ENCODE measurements around the gene C4orf50. TPM values are rescaled to one million over a fixed set of nuclear protein-coding genes. Genes with fewer than 3 reads are reported as not detected.

C4orf50 gene
- total and polyA plus RNA-seq, 2 experiments from 2014 or later = 0.06 to 0.31 TPM

DNA sequence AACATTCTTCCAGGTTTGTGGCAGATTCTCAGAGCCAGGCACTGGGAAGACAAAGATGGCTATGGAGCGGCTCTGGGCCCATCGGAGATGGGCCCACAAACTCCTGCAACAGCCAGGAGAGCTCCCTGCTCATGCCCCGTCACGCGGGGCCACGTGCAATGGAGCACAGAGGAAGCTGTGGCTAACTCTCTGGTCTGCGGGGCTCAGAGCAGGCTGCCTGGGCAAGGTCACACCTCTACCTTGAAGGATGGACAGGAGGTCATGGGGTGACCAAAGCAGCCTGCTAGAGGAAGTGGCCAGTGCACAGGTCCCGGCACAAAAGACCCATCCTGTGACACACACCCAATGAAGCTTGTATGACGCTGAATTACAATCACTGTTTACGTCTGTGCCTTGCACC is 45.2 kb downstream of the C4orf50 start (continued):
- TF ChIP-seq, protein P1, sequence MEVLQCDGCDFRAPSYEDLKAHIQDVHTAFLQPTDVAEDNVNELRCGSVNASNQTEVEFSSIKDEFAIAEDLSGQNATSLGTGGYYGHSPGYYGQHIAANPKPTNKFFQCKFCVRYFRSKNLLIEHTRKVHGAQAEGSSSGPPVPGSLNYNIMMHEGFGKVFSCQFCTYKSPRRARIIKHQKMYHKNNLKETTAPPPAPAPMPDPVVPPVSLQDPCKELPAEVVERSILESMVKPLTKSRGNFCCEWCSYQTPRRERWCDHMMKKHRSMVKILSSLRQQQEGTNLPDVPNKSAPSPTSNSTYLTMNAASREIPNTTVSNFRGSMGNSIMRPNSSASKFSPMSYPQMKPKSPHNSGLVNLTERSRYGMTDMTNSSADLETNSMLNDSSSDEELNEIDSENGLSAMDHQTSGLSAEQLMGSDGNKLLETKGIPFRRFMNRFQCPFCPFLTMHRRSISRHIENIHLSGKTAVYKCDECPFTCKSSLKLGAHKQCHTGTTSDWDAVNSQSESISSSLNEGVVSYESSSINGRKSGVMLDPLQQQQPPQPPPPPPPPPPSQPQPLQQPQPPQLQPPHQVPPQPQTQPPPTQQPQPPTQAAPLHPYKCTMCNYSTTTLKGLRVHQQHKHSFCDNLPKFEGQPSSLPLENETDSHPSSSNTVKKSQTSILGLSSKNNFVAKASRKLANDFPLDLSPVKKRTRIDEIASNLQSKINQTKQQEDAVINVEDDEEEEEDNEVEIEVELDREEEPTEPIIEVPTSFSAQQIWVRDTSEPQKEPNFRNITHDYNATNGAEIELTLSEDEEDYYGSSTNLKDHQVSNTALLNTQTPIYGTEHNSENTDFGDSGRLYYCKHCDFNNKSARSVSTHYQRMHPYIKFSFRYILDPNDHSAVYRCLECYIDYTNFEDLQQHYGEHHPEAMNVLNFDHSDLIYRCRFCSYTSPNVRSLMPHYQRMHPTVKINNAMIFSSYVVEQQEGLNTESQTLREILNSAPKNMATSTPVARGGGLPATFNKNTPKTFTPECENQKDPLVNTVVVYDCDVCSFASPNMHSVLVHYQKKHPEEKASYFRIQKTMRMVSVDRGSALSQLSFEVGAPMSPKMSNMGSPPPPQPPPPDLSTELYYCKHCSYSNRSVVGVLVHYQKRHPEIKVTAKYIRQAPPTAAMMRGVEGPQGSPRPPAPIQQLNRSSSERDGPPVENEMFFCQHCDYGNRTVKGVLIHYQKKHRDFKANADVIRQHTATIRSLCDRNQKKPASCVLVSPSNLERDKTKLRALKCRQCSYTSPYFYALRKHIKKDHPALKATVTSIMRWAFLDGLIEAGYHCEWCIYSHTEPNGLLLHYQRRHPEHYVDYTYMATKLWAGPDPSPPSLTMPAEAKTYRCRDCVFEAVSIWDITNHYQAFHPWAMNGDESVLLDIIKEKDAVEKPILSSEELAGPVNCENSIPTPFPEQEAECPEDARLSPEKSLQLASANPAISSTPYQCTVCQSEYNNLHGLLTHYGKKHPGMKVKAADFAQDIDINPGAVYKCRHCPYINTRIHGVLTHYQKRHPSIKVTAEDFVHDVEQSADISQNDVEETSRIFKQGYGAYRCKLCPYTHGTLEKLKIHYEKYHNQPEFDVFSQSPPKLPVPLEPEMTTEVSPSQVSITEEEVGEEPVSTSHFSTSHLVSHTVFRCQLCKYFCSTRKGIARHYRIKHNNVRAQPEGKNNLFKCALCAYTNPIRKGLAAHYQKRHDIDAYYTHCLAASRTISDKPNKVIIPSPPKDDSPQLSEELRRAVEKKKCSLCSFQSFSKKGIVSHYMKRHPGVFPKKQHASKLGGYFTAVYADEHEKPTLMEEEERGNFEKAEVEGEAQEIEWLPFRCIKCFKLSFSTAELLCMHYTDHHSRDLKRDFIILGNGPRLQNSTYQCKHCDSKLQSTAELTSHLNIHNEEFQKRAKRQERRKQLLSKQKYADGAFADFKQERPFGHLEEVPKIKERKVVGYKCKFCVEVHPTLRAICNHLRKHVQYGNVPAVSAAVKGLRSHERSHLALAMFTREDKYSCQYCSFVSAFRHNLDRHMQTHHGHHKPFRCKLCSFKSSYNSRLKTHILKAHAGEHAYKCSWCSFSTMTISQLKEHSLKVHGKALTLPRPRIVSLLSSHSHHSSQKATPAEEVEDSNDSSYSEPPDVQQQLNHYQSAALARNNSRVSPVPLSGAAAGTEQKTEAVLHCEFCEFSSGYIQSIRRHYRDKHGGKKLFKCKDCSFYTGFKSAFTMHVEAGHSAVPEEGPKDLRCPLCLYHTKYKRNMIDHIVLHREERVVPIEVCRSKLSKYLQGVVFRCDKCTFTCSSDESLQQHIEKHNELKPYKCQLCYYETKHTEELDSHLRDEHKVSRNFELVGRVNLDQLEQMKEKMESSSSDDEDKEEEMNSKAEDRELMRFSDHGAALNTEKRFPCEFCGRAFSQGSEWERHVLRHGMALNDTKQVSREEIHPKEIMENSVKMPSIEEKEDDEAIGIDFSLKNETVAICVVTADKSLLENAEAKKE (CRISPR knock-in tag; IDR thresholded peaks at IDR 0.05) = no peak
- TF ChIP-seq, protein P2, sequence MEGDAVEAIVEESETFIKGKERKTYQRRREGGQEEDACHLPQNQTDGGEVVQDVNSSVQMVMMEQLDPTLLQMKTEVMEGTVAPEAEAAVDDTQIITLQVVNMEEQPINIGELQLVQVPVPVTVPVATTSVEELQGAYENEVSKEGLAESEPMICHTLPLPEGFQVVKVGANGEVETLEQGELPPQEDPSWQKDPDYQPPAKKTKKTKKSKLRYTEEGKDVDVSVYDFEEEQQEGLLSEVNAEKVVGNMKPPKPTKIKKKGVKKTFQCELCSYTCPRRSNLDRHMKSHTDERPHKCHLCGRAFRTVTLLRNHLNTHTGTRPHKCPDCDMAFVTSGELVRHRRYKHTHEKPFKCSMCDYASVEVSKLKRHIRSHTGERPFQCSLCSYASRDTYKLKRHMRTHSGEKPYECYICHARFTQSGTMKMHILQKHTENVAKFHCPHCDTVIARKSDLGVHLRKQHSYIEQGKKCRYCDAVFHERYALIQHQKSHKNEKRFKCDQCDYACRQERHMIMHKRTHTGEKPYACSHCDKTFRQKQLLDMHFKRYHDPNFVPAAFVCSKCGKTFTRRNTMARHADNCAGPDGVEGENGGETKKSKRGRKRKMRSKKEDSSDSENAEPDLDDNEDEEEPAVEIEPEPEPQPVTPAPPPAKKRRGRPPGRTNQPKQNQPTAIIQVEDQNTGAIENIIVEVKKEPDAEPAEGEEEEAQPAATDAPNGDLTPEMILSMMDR (conservative IDR thresholded peaks at IDR 0.05; ENCODE audit: low read depth in 2 of 2) = no peak
- TF ChIP-seq JUNB (IDR thresholded peaks at IDR 0.05; ENCODE audit: unreplicated experiment) = no peak

DNA sequence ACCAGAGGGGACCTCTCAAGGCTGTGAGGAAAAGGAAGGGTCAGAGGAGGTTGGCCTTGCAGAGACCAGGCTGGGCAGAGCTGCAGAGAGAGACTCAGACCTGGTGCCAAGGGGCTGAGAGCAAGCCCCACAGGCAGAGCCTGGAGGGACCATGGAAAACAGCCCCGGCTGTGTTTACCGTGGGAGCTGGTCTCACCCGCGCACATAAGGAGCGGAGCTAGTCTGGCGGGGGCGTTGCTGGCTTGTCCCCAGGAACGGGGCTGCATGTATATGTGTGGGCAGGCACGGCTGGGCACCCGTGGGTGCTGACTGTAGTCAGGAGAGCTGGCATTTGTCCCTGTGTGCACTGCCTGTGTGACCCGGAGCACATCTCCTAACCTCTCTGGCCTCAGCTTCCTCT is 45.7 kb downstream of the C4orf50 start:
- Histone ChIP-seq H2AFZ (no peak overlapping the region), H3K79me2 (replicated peaks; ENCODE audit: insufficient read depth) (no peaks in the 10 kb centered on the region), H3K27ac (ENCODE audit: low read depth) (no peak overlapping the region), H3K4me2 (no peak overlapping the region), H3K4me1 (ENCODE audit: insufficient read depth) (0 out of 2 replicates have a peak, but pooled peaks cover 6% of the 10 kb centered on the region), H4K20me1 (replicated peaks; ENCODE audit: insufficient read depth) (no peaks in the 10 kb centered on the region), H3K27me3 (ENCODE audit: insufficient read depth) (no peaks in the 10 kb centered on the region), H3K36me3 (ENCODE audit: insufficient read depth) (no peaks in the 10 kb centered on the region), H3K9me2 (ENCODE audit: insufficient read depth) (no peaks in the 10 kb centered on the region), H3F3A (replicated peaks; ENCODE audit: low read depth) (no peaks in the 10 kb centered on the region), H3K4me3 (no peak overlapping the region)
- Mint-ChIP-seq H3K27me3 (ENCODE audit: insufficient read depth, low read depth, poor library complexity) (peaks cover 10% of the 10 kb centered on the region), H3K36me3 (ENCODE audit: low read depth) (no peaks in the 10 kb centered on the region), H3K27ac (no peak overlapping the region), H3K4me3 (no peak overlapping the region), H3K9me3 (no peaks in the 10 kb centered on the region), H3K4me1 (peaks cover 40% of the 10 kb centered on the region)
- ATAC-seq (no peak), DNase-seq (ENCODE audit: low spot score) (no peak)
- TF ChIP-seq, protein P2 (conservative IDR thresholded peaks at IDR 0.05; ENCODE audit: low read depth in 2 of 2) = no peak
- TF ChIP-seq, protein P3, sequence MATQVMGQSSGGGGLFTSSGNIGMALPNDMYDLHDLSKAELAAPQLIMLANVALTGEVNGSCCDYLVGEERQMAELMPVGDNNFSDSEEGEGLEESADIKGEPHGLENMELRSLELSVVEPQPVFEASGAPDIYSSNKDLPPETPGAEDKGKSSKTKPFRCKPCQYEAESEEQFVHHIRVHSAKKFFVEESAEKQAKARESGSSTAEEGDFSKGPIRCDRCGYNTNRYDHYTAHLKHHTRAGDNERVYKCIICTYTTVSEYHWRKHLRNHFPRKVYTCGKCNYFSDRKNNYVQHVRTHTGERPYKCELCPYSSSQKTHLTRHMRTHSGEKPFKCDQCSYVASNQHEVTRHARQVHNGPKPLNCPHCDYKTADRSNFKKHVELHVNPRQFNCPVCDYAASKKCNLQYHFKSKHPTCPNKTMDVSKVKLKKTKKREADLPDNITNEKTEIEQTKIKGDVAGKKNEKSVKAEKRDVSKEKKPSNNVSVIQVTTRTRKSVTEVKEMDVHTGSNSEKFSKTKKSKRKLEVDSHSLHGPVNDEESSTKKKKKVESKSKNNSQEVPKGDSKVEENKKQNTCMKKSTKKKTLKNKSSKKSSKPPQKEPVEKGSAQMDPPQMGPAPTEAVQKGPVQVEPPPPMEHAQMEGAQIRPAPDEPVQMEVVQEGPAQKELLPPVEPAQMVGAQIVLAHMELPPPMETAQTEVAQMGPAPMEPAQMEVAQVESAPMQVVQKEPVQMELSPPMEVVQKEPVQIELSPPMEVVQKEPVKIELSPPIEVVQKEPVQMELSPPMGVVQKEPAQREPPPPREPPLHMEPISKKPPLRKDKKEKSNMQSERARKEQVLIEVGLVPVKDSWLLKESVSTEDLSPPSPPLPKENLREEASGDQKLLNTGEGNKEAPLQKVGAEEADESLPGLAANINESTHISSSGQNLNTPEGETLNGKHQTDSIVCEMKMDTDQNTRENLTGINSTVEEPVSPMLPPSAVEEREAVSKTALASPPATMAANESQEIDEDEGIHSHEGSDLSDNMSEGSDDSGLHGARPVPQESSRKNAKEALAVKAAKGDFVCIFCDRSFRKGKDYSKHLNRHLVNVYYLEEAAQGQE (IDR thresholded peaks at IDR 0.05; ENCODE audit: unreplicated experiment) = no peak

All from GM23338 (cell line).